Type B pancreatic cell (in vitro differentiated cells): Measurements from ENCODE around the gene ZNF281. TPM values are rescaled to one million over a fixed set of nuclear protein-coding genes. Genes with fewer than 3 reads are reported as not detected.

Source experiments
- DNase-seq: peaks from one replicate; pipeline ENCODE4 v3.0.0; 2021; ENCODE audit warnings: mixed read lengths; ENCODE audit not compliant: unreplicated experiment; ENCODE audit errors: extremely low spot score
- H3K27ac Mint-ChIP-seq: 2 replicates; pipeline ENCODE4 v1.8.0; 2021; ENCODE audit warnings: mild to moderate bottlenecking, mixed read lengths
- H3K27me3 Mint-ChIP-seq: 2 replicates; pipeline ENCODE4 v1.8.0; 2021; ENCODE audit warnings: mixed read lengths
- H3K36me3 Mint-ChIP-seq: 2 replicates; pipeline ENCODE4 v1.8.0; 2021; ENCODE audit warnings: mixed read lengths
- H3K4me1 Mint-ChIP-seq: one replicate; pipeline ENCODE4 v1.8.0; 2021; ENCODE audit warnings: mixed read lengths; ENCODE audit not compliant: unreplicated experiment
- H3K4me3 Mint-ChIP-seq: 2 replicates; pipeline ENCODE4 v1.8.0; 2021; ENCODE audit warnings: mild to moderate bottlenecking, mixed read lengths
- H3K9me3 Mint-ChIP-seq: 2 replicates; pipeline ENCODE4 v1.8.0; 2021; ENCODE audit warnings: mixed read lengths
- total RNA-seq: library from RNA; stranded (reverse); gene quantifications from 2 replicates; pipeline ENCODE4 v1.2.1, GENCODE V29; 2021; ENCODE audit warnings: low replicate concordance
- TF ChIP-seq, protein P1 (sequence below): fragments of 200-600 bp; sonication (generic); conservative IDR thresholded peaks from 2 replicates; pipeline ENCODE4 v1.5.0; 2021; ENCODE audit warnings: antibody characterized with exemption, mild to moderate bottlenecking

Gene ZNF281
- total RNA-seq, 1 donor from 2014 or later: 30.5 TPM

DNA sequence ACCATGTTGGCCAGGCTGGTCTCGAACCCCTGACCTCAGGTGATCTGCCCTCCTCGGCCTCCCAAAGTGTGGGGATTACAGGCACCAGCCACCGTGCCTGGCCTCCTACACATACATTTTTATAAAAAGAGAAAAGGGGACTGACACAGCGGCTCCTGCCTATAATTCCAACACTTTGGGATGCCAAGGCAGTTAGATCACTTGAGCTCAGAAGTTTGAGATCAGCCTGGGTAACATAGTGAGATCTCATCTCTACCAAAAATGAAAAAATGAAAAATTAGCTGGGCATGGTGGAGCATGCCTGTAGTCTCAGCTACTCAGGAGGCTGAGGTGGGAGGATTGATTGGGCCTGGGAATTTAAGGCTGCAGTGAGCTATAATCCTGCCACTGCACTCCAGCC lies 23.4 kb downstream of the ZNF281 start:
- Mint-ChIP-seq H3K4me1 (no peaks in the 10 kb centered on the region), H3K27ac (no peak overlapping the region), H3K9me3 (no peaks in the 10 kb centered on the region), H3K4me3 (no peak overlapping the region), H3K36me3 (no peaks in the 10 kb centered on the region), H3K27me3 (no peaks in the 10 kb centered on the region)
- no peak for DNase-seq
- TF ChIP-seq, protein P1, sequence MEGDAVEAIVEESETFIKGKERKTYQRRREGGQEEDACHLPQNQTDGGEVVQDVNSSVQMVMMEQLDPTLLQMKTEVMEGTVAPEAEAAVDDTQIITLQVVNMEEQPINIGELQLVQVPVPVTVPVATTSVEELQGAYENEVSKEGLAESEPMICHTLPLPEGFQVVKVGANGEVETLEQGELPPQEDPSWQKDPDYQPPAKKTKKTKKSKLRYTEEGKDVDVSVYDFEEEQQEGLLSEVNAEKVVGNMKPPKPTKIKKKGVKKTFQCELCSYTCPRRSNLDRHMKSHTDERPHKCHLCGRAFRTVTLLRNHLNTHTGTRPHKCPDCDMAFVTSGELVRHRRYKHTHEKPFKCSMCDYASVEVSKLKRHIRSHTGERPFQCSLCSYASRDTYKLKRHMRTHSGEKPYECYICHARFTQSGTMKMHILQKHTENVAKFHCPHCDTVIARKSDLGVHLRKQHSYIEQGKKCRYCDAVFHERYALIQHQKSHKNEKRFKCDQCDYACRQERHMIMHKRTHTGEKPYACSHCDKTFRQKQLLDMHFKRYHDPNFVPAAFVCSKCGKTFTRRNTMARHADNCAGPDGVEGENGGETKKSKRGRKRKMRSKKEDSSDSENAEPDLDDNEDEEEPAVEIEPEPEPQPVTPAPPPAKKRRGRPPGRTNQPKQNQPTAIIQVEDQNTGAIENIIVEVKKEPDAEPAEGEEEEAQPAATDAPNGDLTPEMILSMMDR: no peak

DNA sequence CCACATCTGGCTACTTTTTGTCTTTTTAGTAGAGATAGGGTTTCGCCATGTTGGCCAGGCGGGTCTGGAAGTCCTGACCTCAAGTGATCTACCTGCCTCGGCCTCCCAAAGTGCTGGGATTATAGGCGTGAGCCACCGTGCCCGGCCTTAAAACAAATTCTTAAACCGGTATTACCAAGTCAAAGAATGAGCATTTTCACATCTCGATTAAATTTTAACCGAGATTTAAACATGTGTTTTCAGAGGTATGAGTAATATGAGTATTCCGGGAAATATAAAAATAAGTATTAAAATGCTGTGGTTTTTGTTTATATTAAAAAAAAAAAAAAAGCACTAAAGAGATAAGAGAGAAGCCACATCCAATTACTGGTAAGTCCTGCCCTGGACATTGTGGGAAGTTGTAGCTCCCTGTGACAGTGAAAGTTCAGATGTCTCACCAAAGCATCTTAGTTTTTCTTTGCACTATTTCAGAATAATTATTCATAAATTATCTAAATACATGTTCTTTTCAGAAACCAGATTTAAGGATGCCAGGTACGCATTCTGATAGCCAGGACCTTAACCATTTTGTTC lies 24.9 kb downstream of the ZNF281 start:
- Mint-ChIP-seq H3K27me3 (no peaks in the 10 kb centered on the region), H3K4me1 (no peaks in the 10 kb centered on the region), H3K27ac (no peak overlapping the region), H3K9me3 (no peaks in the 10 kb centered on the region), H3K4me3 (no peak overlapping the region), H3K36me3 (no peaks in the 10 kb centered on the region)
- TF ChIP-seq, protein P1: no peak
- DNase-seq: no peak

DNA sequence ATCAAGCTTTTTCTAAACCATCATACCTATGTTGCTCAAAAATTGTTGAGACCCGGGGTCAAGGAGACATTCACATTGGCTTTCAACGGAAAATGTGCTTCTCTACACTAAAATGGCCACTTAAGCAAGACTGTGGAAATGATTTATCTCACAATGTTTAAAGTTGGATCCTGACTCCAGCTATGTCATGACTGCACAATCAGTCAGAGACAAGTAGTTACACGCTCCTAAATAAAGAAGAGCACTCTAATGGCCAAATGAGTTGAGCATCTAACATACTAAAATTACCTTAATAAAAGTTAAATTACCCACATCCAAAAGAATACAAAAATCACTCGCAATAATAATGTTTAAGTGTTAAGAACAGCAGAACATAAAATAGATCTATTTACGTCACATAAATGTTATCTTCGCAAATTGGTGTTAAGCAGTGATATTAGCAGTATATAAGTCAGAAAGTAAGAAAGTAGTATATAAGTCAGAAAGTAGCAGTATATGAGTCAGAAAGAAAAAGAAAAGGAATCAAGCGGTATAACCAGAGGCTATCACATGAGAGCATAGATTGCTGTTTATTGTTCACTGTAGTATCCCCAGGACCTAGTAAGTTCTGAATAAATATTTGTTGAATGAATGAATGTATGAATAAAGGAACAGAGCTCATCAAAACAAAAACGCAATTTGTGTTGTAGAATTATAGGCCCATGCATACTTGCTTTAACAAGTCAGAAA lies 28.4 kb downstream of the ZNF281 start:
- Mint-ChIP-seq H3K4me3 (no peak overlapping the region), H3K27me3 (no peaks in the 10 kb centered on the region), H3K9me3 (no peaks in the 10 kb centered on the region), H3K27ac (no peak overlapping the region), H3K4me1 (no peaks in the 10 kb centered on the region), H3K36me3 (peaks cover 5% of the 10 kb centered on the region)
- DNase-seq: no peak
- TF ChIP-seq, protein P1: no peak

DNA sequence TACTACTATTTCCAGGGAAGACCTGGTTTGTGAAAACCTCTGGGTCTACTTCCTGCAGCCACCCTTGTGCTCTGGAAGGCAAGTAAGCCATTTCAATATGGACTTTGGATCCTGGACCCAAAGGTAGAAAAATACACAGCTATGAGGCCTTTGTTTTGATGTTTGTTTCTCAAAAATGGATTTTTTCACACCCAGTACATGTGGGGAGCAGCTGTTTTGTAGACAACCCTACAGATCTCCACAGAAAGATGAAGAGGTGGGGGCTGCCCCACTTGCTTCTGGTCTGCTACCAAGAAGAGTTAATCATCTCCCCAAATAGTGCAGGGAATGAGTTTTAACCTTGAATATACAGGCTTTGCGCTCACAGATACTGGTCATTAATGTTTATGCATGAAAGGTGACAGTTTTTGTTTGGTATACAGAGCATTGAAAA lies 29.2 kb downstream of the ZNF281 start:
- no peak overlapping the region for H3K4me3 Mint-ChIP-seq
- H3K4me1 Mint-ChIP-seq: no peaks in the 10 kb centered on the region
- peaks cover 4% of the 10 kb centered on the region for H3K9me3 Mint-ChIP-seq
- no peak overlapping the region for H3K27ac Mint-ChIP-seq
- TF ChIP-seq, protein P1: no peak
- peaks cover 5% of the 10 kb centered on the region for H3K36me3 Mint-ChIP-seq
- H3K27me3 Mint-ChIP-seq: no peaks in the 10 kb centered on the region
- no peak for DNase-seq

DNA sequence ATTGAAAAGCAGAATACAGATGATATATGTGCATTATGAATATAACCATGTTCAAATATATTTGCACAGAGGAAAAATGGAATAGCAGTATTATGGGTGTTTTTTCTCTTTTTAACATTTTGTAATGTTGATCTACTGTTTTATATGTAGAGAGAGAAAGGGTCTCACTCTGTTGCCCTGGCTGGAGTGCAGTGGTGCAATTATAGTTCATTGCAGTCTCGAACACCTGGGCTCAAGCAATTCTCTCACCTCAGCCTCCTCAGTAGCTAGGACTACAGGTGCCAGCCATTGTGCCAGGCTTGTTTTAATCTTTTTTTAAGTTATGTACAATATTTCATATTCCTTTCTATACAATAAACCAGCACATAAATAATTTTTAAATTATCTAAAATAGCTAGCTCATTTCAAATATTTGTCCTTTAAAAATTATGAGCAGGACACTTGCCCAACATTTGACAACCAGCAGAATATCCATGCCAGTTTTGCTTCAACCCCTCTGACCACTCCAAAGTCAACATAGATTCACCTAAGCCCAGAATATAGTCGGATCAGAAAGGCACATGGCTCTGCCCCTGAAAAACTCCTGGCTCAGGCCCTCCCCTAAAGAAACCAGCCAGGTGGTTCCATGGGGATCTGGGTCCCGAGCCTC lies 29.8 kb downstream of the ZNF281 start:
- Mint-ChIP-seq H3K4me1 (peaks cover 4% of the 10 kb centered on the region), H3K27ac (no peak overlapping the region), H3K27me3 (no peaks in the 10 kb centered on the region), H3K36me3 (peaks cover 5% of the 10 kb centered on the region), H3K4me3 (no peak overlapping the region), H3K9me3 (peaks cover 5% of the 10 kb centered on the region)
- TF ChIP-seq, protein P1: no peak
- no peak for DNase-seq
